Ovary (tissue), 9 donors: ENCODE results near the gene MAP3K9. TPM values are rescaled to one million over a fixed set of nuclear protein-coding genes. Genes with fewer than 3 reads are reported as not detected.

Experiments used
- DNase-seq, 5 donors: peaks; one replicate each; pipeline ENCODE4 v3.0.0-alpha.2; 2019 to 2020
- H3K27ac ChIP-seq, 2 donors: fragments of 200-600 bp; one replicate each; pipeline versions ENCODE4 v1.5.1 to v1.8.0; 2019 to 2022
- H3K27me3 ChIP-seq: fragments of 200-600 bp; one replicate; pipeline ENCODE4 v1.8.0; 2022
- H3K36me3 ChIP-seq: fragments of 200-600 bp; sonication (generic); one replicate; pipeline ENCODE4 v1.5.1; 2019
- H3K4me1 ChIP-seq: one replicate; pipeline ENCODE4 v1.8.1; 2013; ENCODE audit warnings: mild to moderate bottlenecking, moderate library complexity; ENCODE audit not compliant: insufficient read depth
- H3K4me3 ChIP-seq: fragments of 200-600 bp; sonication (generic); one replicate; pipeline ENCODE4 v1.5.1; 2017
- H3K9me3 ChIP-seq, 2 donors: fragments of 200-600 bp in 1 of 2; sonication (generic) in 1 of 2; one replicate each; pipeline versions ENCODE4 v1.5.1 to v1.8.1; 2013 to 2019; ENCODE audit warnings: mild to moderate bottlenecking in 1 of 2, moderate library complexity in 1 of 2
- CTCF ChIP-seq, 3 donors: fragments of 450-650 bp in 2 of 3; fragments of 200-600 bp in 1 of 3; IDR thresholded peaks; one replicate each; pipeline versions ENCODE4 v1.5.1 to v1.8.0; 2016 to 2022; ENCODE audit warnings: antibody characterized with exemption in 3 of 3, mild to moderate bottlenecking in 1 of 3
- EP300 ChIP-seq: sonication (generic); formaldehyde crosslinking; IDR thresholded peaks from one replicate; pipeline ENCODE4 v1.6.1; 2017; ENCODE audit warnings: antibody characterized with exemption
- POLR2A ChIP-seq: fragments of 450-650 bp; IDR thresholded peaks from one replicate; pipeline ENCODE4 v1.6.1; 2017; ENCODE audit warnings: antibody characterized with exemption, mild to moderate bottlenecking, moderate library complexity
- WGBS, 3 donors: extraction: QIAGEN DNeasy Blood & Tissue Kit in 1 of 3; methylation state at CpG; one replicate each; pipeline versions ENCODE4 v1.1.5 to v1.1.7; 2013 to 2017; 5-methylcytosine and 5-hydroxymethylcytosine counted together
- intact Hi-C, 4 donors: fragments of 100-400 bp; cut with DNase I; formaldehyde crosslinking; loops; one replicate each; pipeline versions ENCODE4 v1.11.0 to v1.15.1; 2022 to 2023
- polyA plus RNA-seq, 2 donors: library from polyadenylated mRNA; stranded (reverse); fragments of 200-250 nt in 1 of 2; fragments of 350-450 nt in 1 of 2; fragmentation: Illumina TruSeq in 1 of 2; extraction: RNeasy Lipid Tissue Mini Kit (QIAGEN cat#74804) in 1 of 2; gene quantifications; one replicate each; pipeline ENCODE4 v1.2.3, GENCODE V29; 2013 to 2014
- total RNA-seq, 7 donors: library from RNA; depleted of rRNA in 2 of 7; stranded (reverse); fragments of >200 nt in 2 of 7; fragmentation: NEBNext Ultra II Directional in 3 of 7; extraction: Animal tissue kit (Norgen Biotek cat#: 25700) in 3 of 7; gene quantifications; one replicate each; pipeline versions ENCODE4 v1.1.0 to v1.2.4, GENCODE V29; 2016 to 2023
- donor health status: DM: no; HTN: no; CAD: no; lungs with moderate emphysema.
- donor health status: DM: no; HTN: no; CAD: no.
- donor health status: Bipolar disorder and iron deficiency.
- donor health status: DM: yes; HTN: yes; CAD: no.
- donor health status: DM: no; HTN: no; CAD: no.
- donor health status: DM: yes; HTN: yes; CAD: no.

The MAP3K9 gene
- total and polyA plus RNA-seq, 9 donors: 0.80 to 3.7 (median 1.9) TPM

DNA sequence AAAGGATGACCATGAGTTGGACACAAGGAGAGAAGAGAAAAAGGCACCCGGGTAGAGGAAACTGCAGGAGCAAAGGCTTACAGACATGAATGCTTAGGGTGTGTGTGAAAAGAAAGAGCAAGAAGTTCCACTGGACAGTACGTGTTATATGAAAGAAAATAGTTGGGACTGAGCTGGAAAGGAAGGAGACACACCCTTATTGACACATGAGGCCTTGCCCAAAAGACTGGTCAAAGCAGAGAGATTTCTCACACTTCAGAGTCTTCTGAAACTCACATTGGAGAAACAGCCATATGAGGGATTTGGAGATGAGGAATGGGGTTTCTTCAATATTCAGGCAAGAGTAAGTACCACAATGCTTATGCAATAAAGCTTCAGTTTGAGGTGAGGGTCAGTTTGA, 111.6 kb downstream of the MAP3K9 start:
- intact Hi-C loops: no loop called here
- no peaks in the 10 kb centered on the region for H3K36me3 ChIP-seq
- 74 to 82% (median 77%) methylated on average over 2 of the region's 2 CpGs for WGBS, 3 donors
- DNase-seq: no peak
- H3K4me1 ChIP-seq: no peaks in the 10 kb centered on the region
- no peak overlapping the region for H3K4me3 ChIP-seq
- no peak overlapping the region for H3K27ac ChIP-seq
- TF ChIP-seq POLR2A (no peak), CTCF (IDR thresholded peaks at IDR 0.05) (no peak), EP300 (no peak)
- no peaks in the 10 kb centered on the region for H3K27me3 ChIP-seq
- H3K9me3 ChIP-seq: no peaks in the 10 kb centered on the region

DNA sequence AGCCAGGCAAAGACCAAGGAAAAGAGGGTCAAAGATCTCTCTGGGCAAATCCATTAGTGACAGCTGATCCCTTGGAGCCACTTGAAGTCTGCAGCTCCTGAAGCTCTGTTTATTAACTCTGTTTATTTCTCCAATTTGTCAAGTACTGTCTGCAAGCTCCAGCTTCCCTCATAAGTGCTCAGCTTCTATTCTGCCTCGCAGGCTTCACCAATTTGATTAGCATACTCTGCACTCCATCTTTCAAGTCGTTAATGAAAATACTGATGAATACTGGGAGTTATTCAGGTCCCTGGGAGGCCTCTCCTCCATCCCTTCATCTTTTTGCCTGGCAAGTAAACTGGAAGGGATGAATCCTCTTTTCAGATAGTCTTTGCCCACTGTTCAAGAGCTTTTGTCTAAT, 113.3 kb downstream of the MAP3K9 start:
- no peak overlapping the region for H3K27ac ChIP-seq
- H3K4me1 ChIP-seq: no peaks in the 10 kb centered on the region
- intact Hi-C loops: no loop called here
- no peak for TF ChIP-seq CTCF (IDR thresholded peaks at IDR 0.05)
- no peak for TF ChIP-seq POLR2A
- TF ChIP-seq EP300: no peak
- no peaks in the 10 kb centered on the region for H3K9me3 ChIP-seq
- H3K36me3 ChIP-seq: no peaks in the 10 kb centered on the region
- DNase-seq: no peak
- no peak overlapping the region for H3K4me3 ChIP-seq
- WGBS, 3 donors: 51 to 56% (median 56%) methylated on average over 2 of the region's 2 CpGs
- no peaks in the 10 kb centered on the region for H3K27me3 ChIP-seq

DNA sequence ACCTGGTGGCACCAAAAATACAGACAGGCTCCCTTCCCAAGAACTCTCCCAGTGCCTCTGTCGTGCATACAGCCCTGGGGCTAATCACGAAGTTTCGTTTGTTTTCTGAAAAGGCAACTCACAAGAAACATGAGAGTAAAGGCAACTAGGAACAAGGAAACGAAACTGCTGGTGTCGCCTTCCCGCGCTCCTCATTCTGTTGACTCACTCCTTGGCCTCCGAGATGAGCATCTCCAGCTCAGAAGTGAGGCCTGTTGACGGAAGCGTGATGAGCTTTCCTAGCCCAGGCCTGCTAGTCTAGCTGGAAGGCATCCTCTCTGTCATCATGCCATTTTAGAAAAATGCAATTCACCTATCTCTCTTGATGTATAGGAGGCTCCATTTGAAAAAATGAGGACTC, 117.1 kb downstream of the MAP3K9 start:
- Histone ChIP-seq H3K27me3 (no peaks in the 10 kb centered on the region), H3K4me1 (no peaks in the 10 kb centered on the region), H3K27ac (no peak overlapping the region), H3K36me3 (no peaks in the 10 kb centered on the region), H3K4me3 (no peak overlapping the region), H3K9me3 (no peaks in the 10 kb centered on the region)
- 89 to 93% (median 91%) methylated on average over 10 of the region's 10 CpGs for WGBS, 3 donors
- intact Hi-C loops: no loop called here
- no peak for DNase-seq
- TF ChIP-seq EP300 (no peak), POLR2A (no peak), CTCF (IDR thresholded peaks at IDR 0.05) (no peak)

GRCh38 chr14:70685474-70686197, 123.7 kb downstream of the MAP3K9 start:
- DNase-seq: no peak
- H3K27ac ChIP-seq: no peak overlapping the region
- no peaks in the 10 kb centered on the region for H3K4me1 ChIP-seq
- H3K36me3 ChIP-seq: no peaks in the 10 kb centered on the region
- H3K9me3 ChIP-seq: no peaks in the 10 kb centered on the region
- TF ChIP-seq POLR2A (no peak), CTCF (IDR thresholded peaks at IDR 0.05) (no peak), EP300 (no peak)
- intact Hi-C loops: no loop called here
- no peaks in the 10 kb centered on the region for H3K27me3 ChIP-seq
- 61 to 74% (median 64%) methylated on average over 7 of the region's 7 CpGs for WGBS, 3 donors
- H3K4me3 ChIP-seq: no peak overlapping the region
